NB4 (cell line): ENCODE measurements around the gene RREB1.

Source experiments
- MYC ChIP-seq: IDR thresholded peaks from 2 replicates; pipeline ENCODE4 v1.6.1; 2011; ENCODE audit warnings: low read depth, low read length
- POLR2A ChIP-seq: IDR thresholded peaks from 2 replicates; pipeline ENCODE4 v1.6.1; 2011; ENCODE audit warnings: mild to moderate bottlenecking; ENCODE audit not compliant: insufficient read length; ENCODE audit errors: extremely low read depth
- TF ChIP-seq, protein P1 (sequence below): IDR thresholded peaks from one replicate; pipeline ENCODE4 v1.5.1; 2012; ENCODE audit warnings: low read depth, low read length

DNA sequence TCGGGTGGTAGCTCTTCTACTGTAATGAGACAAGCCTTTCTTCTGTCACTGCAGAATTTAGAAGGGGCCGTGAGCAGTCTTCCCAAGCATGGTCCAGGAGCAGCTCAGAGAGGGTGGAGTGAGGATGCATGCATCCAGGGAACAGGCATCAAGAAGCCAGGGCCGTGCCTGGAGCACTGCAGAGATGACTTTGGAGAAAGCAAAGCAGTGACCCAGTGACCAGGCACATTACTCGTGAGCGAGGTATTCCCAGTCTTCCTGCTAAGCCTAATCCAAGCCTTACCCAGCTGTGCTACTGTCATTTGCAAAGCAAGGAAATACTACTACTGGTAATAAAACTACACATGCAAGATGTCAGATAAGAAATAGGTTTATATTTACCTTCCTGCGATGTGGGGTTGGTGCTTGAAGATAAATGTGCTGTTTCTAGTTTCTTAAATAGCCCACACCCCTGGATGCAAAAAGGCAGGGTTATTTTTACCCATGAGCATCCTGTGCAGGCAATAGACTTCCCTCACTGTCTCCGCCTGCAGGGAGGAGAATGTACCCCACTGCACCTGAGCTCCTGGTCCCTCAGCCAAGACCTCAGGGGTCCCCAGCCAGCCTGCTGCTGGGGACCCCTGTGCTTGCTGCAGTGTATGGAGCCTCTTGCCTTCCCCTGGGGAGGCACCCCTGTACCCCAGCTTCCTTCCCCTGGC is 142.3 kb downstream of the RREB1 start:
- TF ChIP-seq, protein P1, sequence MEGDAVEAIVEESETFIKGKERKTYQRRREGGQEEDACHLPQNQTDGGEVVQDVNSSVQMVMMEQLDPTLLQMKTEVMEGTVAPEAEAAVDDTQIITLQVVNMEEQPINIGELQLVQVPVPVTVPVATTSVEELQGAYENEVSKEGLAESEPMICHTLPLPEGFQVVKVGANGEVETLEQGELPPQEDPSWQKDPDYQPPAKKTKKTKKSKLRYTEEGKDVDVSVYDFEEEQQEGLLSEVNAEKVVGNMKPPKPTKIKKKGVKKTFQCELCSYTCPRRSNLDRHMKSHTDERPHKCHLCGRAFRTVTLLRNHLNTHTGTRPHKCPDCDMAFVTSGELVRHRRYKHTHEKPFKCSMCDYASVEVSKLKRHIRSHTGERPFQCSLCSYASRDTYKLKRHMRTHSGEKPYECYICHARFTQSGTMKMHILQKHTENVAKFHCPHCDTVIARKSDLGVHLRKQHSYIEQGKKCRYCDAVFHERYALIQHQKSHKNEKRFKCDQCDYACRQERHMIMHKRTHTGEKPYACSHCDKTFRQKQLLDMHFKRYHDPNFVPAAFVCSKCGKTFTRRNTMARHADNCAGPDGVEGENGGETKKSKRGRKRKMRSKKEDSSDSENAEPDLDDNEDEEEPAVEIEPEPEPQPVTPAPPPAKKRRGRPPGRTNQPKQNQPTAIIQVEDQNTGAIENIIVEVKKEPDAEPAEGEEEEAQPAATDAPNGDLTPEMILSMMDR: no peak
- no peak for TF ChIP-seq POLR2A
- TF ChIP-seq MYC: no peak
